ENCODE results near the gene NUBPL. TPM values are rescaled to one million over a fixed set of nuclear protein-coding genes. Genes with fewer than 3 reads are reported as not detected.
A peak's percentile ranks its signal among the peaks of the same experiment; 100 is the strongest.
"Not testable (repeated sequence)": the region's sequence is repeated elsewhere in the genome, so short reads cannot be mapped to it uniquely, and the experiment has no call there.

NUBPL gene
- total RNA-seq, 1 donor from 2014 or later, result 11.0 TPM

GRCh38 chr14:31843361-31844091, 282.3 kb downstream of the NUBPL start:
- no peaks in the 10 kb centered on the region for H3K9me3 ChIP-seq (ENCODE audit: control insufficient read depth in 3 of 3, low read length in 3 of 3)
- H3K36me3 ChIP-seq (ENCODE audit: control insufficient read depth in 3 of 3, insufficient read depth in 3 of 3, low read length in 3 of 3), result no peaks in the 10 kb centered on the region
- H3K27me3 ChIP-seq (ENCODE audit: control insufficient read depth in 3 of 3, insufficient read depth in 3 of 3, low read length in 3 of 3), result no peaks in the 10 kb centered on the region
- H3K4me3 ChIP-seq (ENCODE audit: low read length in 3 of 3), result no peak overlapping the region
- no peaks in the 10 kb centered on the region for H3K4me1 ChIP-seq (ENCODE audit: control insufficient read depth in 3 of 3, insufficient read depth in 3 of 3, low read length in 3 of 3)
- no peak overlapping the region for H3K27ac ChIP-seq (ENCODE audit: low read depth, low read length)
- no peak overlapping the region for H3K9ac ChIP-seq (ENCODE audit: low read depth in 1 of 3, low read length in 3 of 3)

- Histone ChIP-seq H3K27me3 (ENCODE audit: control insufficient read depth in 3 of 3, insufficient read depth in 3 of 3, low read length in 3 of 3) (no peaks in the 10 kb centered on the region), H3K27ac (ENCODE audit: low read depth, low read length) (no peak overlapping the region), H3K9me3 (ENCODE audit: control insufficient read depth in 3 of 3, low read length in 3 of 3) (no peaks in the 10 kb centered on the region), H3K9ac (ENCODE audit: low read depth in 1 of 3, low read length in 3 of 3) (no peak overlapping the region), H3K4me3 (ENCODE audit: low read length in 3 of 3) (no peak overlapping the region), H3K4me1 (ENCODE audit: control insufficient read depth in 3 of 3, insufficient read depth in 3 of 3, low read length in 3 of 3) (no peaks in the 10 kb centered on the region), H3K36me3 (ENCODE audit: control insufficient read depth in 3 of 3, insufficient read depth in 3 of 3, low read length in 3 of 3) (peaks cover 0 to 2% (median 0%) of the 10 kb centered on the region in 3 donors)
Observed at GRCh38 chr14:31854508-31855075, 293.4 kb downstream of the NUBPL start.

DNA sequence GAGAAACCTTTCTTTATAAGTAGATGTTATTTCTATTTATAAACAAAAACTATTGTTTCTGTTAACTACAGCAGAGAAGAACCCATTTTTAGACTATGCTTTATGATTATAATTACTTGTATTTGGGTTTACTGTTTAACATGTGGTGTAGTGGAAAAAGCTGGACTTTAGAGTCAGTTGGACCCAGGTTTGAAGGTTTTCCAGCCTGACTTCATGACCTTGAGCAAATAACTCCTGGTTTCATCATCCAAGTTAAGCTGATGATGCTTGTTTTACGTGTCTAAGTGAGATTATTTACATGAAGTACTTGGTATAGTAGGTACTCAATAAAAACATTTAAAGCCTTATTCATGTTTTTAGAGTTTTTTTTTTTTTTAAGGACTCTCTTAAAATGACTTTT, 294.1 kb downstream of the NUBPL start:
- Histone ChIP-seq H3K4me3 (ENCODE audit: low read length in 3 of 3) (no peak overlapping the region), H3K27me3 (ENCODE audit: control insufficient read depth in 3 of 3, insufficient read depth in 3 of 3, low read length in 3 of 3) (no peaks in the 10 kb centered on the region), H3K9ac (ENCODE audit: low read depth in 1 of 3, low read length in 3 of 3) (no peak overlapping the region), H3K36me3 (ENCODE audit: control insufficient read depth in 3 of 3, insufficient read depth in 3 of 3, low read length in 3 of 3) (peaks cover 0 to 2% (median 0%) of the 10 kb centered on the region in 3 donors), H3K9me3 (ENCODE audit: control insufficient read depth in 3 of 3, low read length in 3 of 3) (no peaks in the 10 kb centered on the region), H3K27ac (ENCODE audit: low read depth, low read length) (no peak overlapping the region), H3K4me1 (ENCODE audit: control insufficient read depth in 3 of 3, insufficient read depth in 3 of 3, low read length in 3 of 3) (no peaks in the 10 kb centered on the region)

GRCh38 chr14:31856003-31856402, 294.8 kb downstream of the NUBPL start:
- not testable (repeated sequence) for H3K27ac ChIP-seq (ENCODE audit: low read depth, low read length); H3K4me1 ChIP-seq (ENCODE audit: control insufficient read depth in 3 of 3, insufficient read depth in 3 of 3, low read length in 3 of 3); H3K27me3 ChIP-seq (ENCODE audit: control insufficient read depth in 3 of 3, insufficient read depth in 3 of 3, low read length in 3 of 3); H3K9me3 ChIP-seq (ENCODE audit: control insufficient read depth in 3 of 3, low read length in 3 of 3); H3K4me3 ChIP-seq (ENCODE audit: low read length in 3 of 3); H3K36me3 ChIP-seq (ENCODE audit: control insufficient read depth in 3 of 3, insufficient read depth in 3 of 3, low read length in 3 of 3); H3K9ac ChIP-seq (ENCODE audit: low read depth in 1 of 3, low read length in 3 of 3)

- Histone ChIP-seq H3K27me3 (ENCODE audit: control insufficient read depth in 3 of 3, insufficient read depth in 3 of 3, low read length in 3 of 3) (no peaks in the 10 kb centered on the region), H3K9me3 (ENCODE audit: control insufficient read depth in 3 of 3, low read length in 3 of 3) (no peaks in the 10 kb centered on the region), H3K9ac (ENCODE audit: low read depth in 1 of 3, low read length in 3 of 3) (no peak overlapping the region), H3K4me1 (ENCODE audit: control insufficient read depth in 3 of 3, insufficient read depth in 3 of 3, low read length in 3 of 3) (no peaks in the 10 kb centered on the region), H3K27ac (ENCODE audit: low read depth, low read length) (no peak overlapping the region), H3K4me3 (ENCODE audit: low read length in 3 of 3) (no peak overlapping the region), H3K36me3 (ENCODE audit: control insufficient read depth in 3 of 3, insufficient read depth in 3 of 3, low read length in 3 of 3) (no peaks in the 10 kb centered on the region)
Observed at GRCh38 chr14:31858868-31859267, 297.7 kb downstream of the NUBPL start.

- Histone ChIP-seq H3K4me3 (ENCODE audit: low read length in 3 of 3) (no peak overlapping the region), H3K9ac (ENCODE audit: low read depth in 1 of 3, low read length in 3 of 3) (no peak overlapping the region), H3K9me3 (ENCODE audit: control insufficient read depth in 3 of 3, low read length in 3 of 3) (no peaks in the 10 kb centered on the region), H3K36me3 (ENCODE audit: control insufficient read depth in 3 of 3, insufficient read depth in 3 of 3, low read length in 3 of 3) (no peaks in the 10 kb centered on the region), H3K27ac (ENCODE audit: low read depth, low read length) (no peak overlapping the region), H3K27me3 (ENCODE audit: control insufficient read depth in 3 of 3, insufficient read depth in 3 of 3, low read length in 3 of 3) (no peaks in the 10 kb centered on the region), H3K4me1 (ENCODE audit: control insufficient read depth in 3 of 3, insufficient read depth in 3 of 3, low read length in 3 of 3) (no peaks in the 10 kb centered on the region)
Observed at GRCh38 chr14:31864937-31865855, 304.0 kb downstream of the NUBPL start.

DNA sequence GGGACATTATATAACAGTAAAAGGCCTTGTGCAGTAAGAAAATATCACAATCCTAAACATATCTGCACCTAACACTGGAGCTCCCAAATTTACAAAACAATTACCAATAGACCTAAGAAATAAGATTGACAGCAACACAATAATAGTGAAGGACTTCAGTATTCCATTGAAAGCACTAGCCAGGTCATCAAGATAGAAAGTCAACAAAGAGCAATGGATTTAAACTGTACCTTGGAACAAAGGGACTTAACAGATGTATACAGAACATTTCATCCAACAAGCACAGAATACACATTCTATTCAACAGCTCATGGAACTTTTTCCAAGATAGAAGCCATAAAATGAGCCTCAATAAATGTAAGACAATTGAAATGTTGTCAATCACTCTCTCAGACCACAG, 306.4 kb downstream of the NUBPL start:
- H3K36me3 ChIP-seq (ENCODE audit: control insufficient read depth in 3 of 3, insufficient read depth in 3 of 3, low read length in 3 of 3), result no peaks in the 10 kb centered on the region
- H3K9me3 ChIP-seq (ENCODE audit: control insufficient read depth in 3 of 3, low read length in 3 of 3), result no peaks in the 10 kb centered on the region
- H3K27ac ChIP-seq (ENCODE audit: low read depth, low read length), result no peak overlapping the region
- no peaks in the 10 kb centered on the region for H3K27me3 ChIP-seq (ENCODE audit: control insufficient read depth in 3 of 3, insufficient read depth in 3 of 3, low read length in 3 of 3)
- no peaks in the 10 kb centered on the region for H3K4me1 ChIP-seq (ENCODE audit: control insufficient read depth in 3 of 3, insufficient read depth in 3 of 3, low read length in 3 of 3)
- no peak overlapping the region for H3K4me3 ChIP-seq (ENCODE audit: low read length in 3 of 3)
- H3K9ac ChIP-seq (ENCODE audit: low read depth in 1 of 3, low read length in 3 of 3), result no peak overlapping the region

DNA sequence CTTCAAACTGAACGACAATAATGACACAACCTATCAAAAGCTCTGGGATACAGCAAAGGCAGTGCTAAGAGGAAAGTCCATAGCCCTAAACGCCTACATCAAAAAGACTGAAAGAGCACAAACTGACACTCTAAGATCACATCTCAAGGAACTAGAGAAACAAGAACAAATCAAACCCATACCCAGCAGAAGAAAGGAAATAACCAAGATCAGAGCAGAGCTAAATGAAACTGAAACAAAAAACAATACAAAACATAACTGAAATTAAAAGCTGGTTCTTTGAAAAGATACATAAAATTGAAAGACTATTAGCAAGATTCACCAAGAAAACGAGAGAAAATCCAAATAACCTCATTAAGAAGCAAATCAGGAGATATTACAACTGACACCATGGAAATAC, 306.9 kb downstream of the NUBPL start:
- not testable (repeated sequence) for H3K36me3 ChIP-seq (ENCODE audit: control insufficient read depth in 3 of 3, insufficient read depth in 3 of 3, low read length in 3 of 3); H3K9me3 ChIP-seq (ENCODE audit: control insufficient read depth in 3 of 3, low read length in 3 of 3); H3K4me3 ChIP-seq (ENCODE audit: low read length in 3 of 3); H3K9ac ChIP-seq (ENCODE audit: low read depth in 1 of 3, low read length in 3 of 3); H3K27me3 ChIP-seq (ENCODE audit: control insufficient read depth in 3 of 3, insufficient read depth in 3 of 3, low read length in 3 of 3); H3K4me1 ChIP-seq (ENCODE audit: control insufficient read depth in 3 of 3, insufficient read depth in 3 of 3, low read length in 3 of 3); H3K27ac ChIP-seq (ENCODE audit: low read depth, low read length)

GRCh38 chr14:31876741-31877140, 315.5 kb downstream of the NUBPL start:
- peak overlapping the region; percentile 76 for H3K27ac ChIP-seq (ENCODE audit: low read depth, low read length)

More at GRCh38 chr14:31876741-31877140, 315.5 kb downstream of the NUBPL start:
- Histone ChIP-seq H3K9me3 (ENCODE audit: control insufficient read depth in 3 of 3, low read length in 3 of 3) (no peaks in the 10 kb centered on the region), H3K9ac (ENCODE audit: low read depth in 1 of 3, low read length in 3 of 3) (no peak overlapping the region), H3K36me3 (ENCODE audit: control insufficient read depth in 3 of 3, insufficient read depth in 3 of 3, low read length in 3 of 3) (no peaks in the 10 kb centered on the region), H3K27me3 (ENCODE audit: control insufficient read depth in 3 of 3, insufficient read depth in 3 of 3, low read length in 3 of 3) (no peaks in the 10 kb centered on the region), H3K4me3 (ENCODE audit: low read length in 3 of 3) (peak overlapping the region; percentile 18 to 36 (median 25)), H3K4me1 (ENCODE audit: control insufficient read depth in 3 of 3, insufficient read depth in 3 of 3, low read length in 3 of 3) (peaks cover 0 to 3% (median 0%) of the 10 kb centered on the region in 3 donors)
